ENCODE data around the gene KREMEN1.

DNA sequence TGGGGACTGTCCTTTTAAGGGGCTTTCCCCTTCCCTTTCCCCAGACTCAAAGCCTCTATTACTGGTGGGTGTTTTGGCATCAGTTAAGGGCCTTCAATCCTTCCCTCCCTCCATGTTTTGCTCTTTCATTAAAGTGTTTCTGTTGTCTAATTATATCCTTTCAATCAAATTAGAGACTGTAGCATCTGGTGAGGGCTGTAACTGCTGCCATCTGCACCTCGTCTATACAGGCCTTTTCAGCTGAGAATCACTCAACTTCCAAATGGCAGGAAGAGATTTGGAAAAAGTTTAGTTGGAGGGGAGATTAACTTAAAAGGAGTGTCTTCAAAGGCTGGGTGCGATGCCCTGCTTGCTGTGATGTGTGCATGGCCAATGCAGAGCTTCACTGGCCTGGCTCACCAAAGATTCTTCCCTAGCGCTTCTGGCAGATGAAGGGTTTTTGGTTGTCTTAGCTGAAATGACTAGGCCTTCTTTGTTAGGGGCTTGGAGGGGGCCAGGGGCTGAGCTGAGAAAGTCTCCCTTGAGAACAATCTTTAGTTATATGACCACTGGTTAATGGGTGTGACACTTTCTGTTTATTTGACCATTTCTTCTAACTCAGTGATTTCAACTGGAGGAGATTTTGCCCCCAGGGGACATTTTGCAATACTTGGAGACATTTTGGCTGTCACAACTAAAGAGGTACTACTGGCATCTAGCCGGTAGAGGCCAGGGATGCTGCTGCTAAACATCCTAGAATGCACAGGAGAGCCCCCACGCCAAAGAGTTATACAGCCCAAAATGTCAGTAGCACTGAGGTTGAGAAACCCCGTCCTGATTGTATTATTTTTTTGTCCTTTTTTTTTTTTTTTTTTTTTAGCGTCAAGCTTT lies 7.5 kb downstream of the KREMEN1 start:
- TF ChIP-seq, protein P1, sequence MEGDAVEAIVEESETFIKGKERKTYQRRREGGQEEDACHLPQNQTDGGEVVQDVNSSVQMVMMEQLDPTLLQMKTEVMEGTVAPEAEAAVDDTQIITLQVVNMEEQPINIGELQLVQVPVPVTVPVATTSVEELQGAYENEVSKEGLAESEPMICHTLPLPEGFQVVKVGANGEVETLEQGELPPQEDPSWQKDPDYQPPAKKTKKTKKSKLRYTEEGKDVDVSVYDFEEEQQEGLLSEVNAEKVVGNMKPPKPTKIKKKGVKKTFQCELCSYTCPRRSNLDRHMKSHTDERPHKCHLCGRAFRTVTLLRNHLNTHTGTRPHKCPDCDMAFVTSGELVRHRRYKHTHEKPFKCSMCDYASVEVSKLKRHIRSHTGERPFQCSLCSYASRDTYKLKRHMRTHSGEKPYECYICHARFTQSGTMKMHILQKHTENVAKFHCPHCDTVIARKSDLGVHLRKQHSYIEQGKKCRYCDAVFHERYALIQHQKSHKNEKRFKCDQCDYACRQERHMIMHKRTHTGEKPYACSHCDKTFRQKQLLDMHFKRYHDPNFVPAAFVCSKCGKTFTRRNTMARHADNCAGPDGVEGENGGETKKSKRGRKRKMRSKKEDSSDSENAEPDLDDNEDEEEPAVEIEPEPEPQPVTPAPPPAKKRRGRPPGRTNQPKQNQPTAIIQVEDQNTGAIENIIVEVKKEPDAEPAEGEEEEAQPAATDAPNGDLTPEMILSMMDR (IDR thresholded peaks at IDR 0.05; ENCODE audit: poor library complexity): no peak
- TF ChIP-seq EZH2phosphoT487 (IDR thresholded peaks at IDR 0.05; ENCODE audit: low read depth, severe bottlenecking, unreplicated experiment) (no peak), EZH2 (IDR thresholded peaks at IDR 0.05; ENCODE audit: borderline replicate concordance) (no peak)
